HUES64 (cell line): ENCODE measurements around the gene PRSS37. TPM values are rescaled to one million over a fixed set of nuclear protein-coding genes. Genes with fewer than 3 reads are reported as not detected.

Source experiments
- H3K27ac ChIP-seq: 2 replicates; pipeline ENCODE4 v1.7.0; 2013; ENCODE audit warnings: low read depth, low read length, inconsistent platforms
- H3K27me3 ChIP-seq: 2 replicates; pipeline ENCODE4 v1.6.1; 2013; ENCODE audit warnings: mild to moderate bottlenecking, low read length; ENCODE audit not compliant: insufficient read depth
- H3K36me3 ChIP-seq: 2 replicates; pipeline ENCODE4 v1.6.1; 2013; ENCODE audit warnings: mild to moderate bottlenecking, low read length; ENCODE audit not compliant: insufficient read depth
- H3K4me1 ChIP-seq: 2 replicates; pipeline ENCODE4 v1.6.1; 2013; ENCODE audit warnings: mild to moderate bottlenecking, low read length, moderate library complexity; ENCODE audit not compliant: insufficient read depth
- H3K4me3 ChIP-seq: 2 replicates; pipeline ENCODE4 v1.5.1; 2013; ENCODE audit warnings: mild to moderate bottlenecking, low read length, moderate library complexity
- H3K9ac ChIP-seq: 2 replicates; pipeline ENCODE4 v1.6.1; 2013; ENCODE audit warnings: mild to moderate bottlenecking, low read depth, low read length
- H3K9me3 ChIP-seq: 2 replicates; pipeline ENCODE4 v1.6.1; 2013; ENCODE audit warnings: low read depth, low read length; ENCODE audit not compliant: insufficient read depth
- WGBS: fragments of 150-250, 120-280 bp; methylation state at CpG from one replicate; pipeline ENCODE4 v1.1.7; 2013; ENCODE audit warnings: missing lambda C conversion rate; 5-methylcytosine and 5-hydroxymethylcytosine counted together
- polyA plus RNA-seq, 2 experiments: library from polyadenylated mRNA; stranded (reverse); fragments of 50-300 nt; gene quantifications; one replicate each; pipeline ENCODE4 v1.2.3, GENCODE V29; 2013

The PRSS37 gene
- not detected for polyA plus RNA-seq (2013, experiment 1 of 2)
- not detected for polyA plus RNA-seq (2013, experiment 2 of 2)

GRCh38 chr7:141841385-141841784 is at the start of gene PRSS37:
PRSS37 (minus strand) TSS chr7:141841485; CDS start chr7:141841049, 436 bp downstream.
- no peak within 1 kb of the TSS for H3K4me3 ChIP-seq
- no peaks in the 10 kb centered on the region for H3K36me3 ChIP-seq
- H3K9me3 ChIP-seq = no peaks in the 10 kb centered on the region
- H3K9ac ChIP-seq = no peak within 1 kb of the TSS
- H3K27me3 ChIP-seq = no peaks in the 10 kb centered on the region
- H3K27ac ChIP-seq = no peak within 1 kb of the TSS
- no peaks in the 10 kb centered on the region for H3K4me1 ChIP-seq

GRCh38 chr7:141889321-141889720 is 48.0 kb upstream of the PRSS37 start:
- Histone ChIP-seq H3K9ac (no peak overlapping the region), H3K4me1 (peaks cover 6% of the 10 kb centered on the region; the same call in 1 of the 2 replicates), H3K27ac (no peak overlapping the region), H3K27me3 (no peaks in the 10 kb centered on the region), H3K4me3 (no peak overlapping the region), H3K36me3 (no peaks in the 10 kb centered on the region), H3K9me3 (no peaks in the 10 kb centered on the region)
- 92% methylated on average over 1 of the region's 1 CpG for WGBS

- Histone ChIP-seq H3K4me3 (no peak overlapping the region), H3K4me1 (no peaks in the 10 kb centered on the region), H3K27ac (no peak overlapping the region), H3K9me3 (no peaks in the 10 kb centered on the region), H3K27me3 (no peaks in the 10 kb centered on the region), H3K9ac (no peak overlapping the region), H3K36me3 (no peaks in the 10 kb centered on the region)
- 93% methylated on average over 5 of the region's 5 CpGs for WGBS
These were observed 43.4 kb upstream of the PRSS37 start for GRCh38 chr7:141884539-141885225.

GRCh38 chr7:141880960-141881359 is 39.7 kb upstream of the PRSS37 start:
- Histone ChIP-seq H3K36me3 (no peaks in the 10 kb centered on the region), H3K4me1 (peaks cover 7% of the 10 kb centered on the region), H3K9ac (no peak overlapping the region), H3K9me3 (no peaks in the 10 kb centered on the region), H3K27me3 (no peaks in the 10 kb centered on the region), H3K27ac (no peak overlapping the region), H3K4me3 (no peak overlapping the region)
- 72% methylated on average over 5 of the region's 5 CpGs for WGBS

GRCh38 chr7:141877365-141877764 is 36.1 kb upstream of the PRSS37 start:
- Histone ChIP-seq H3K4me1 (peaks cover 21% of the 10 kb centered on the region), H3K4me3 (no peak overlapping the region), H3K9me3 (no peaks in the 10 kb centered on the region), H3K27ac (no peak overlapping the region), H3K36me3 (no peaks in the 10 kb centered on the region), H3K9ac (no peak overlapping the region), H3K27me3 (no peaks in the 10 kb centered on the region)
- WGBS = 96% methylated on average over 3 of the region's 3 CpGs

- no peaks in the 10 kb centered on the region for H3K27me3 ChIP-seq
- H3K36me3 ChIP-seq = no peaks in the 10 kb centered on the region
- 93% methylated on average over 1 of the region's 1 CpG for WGBS
- no peak overlapping the region for H3K4me3 ChIP-seq
- peaks cover 21% of the 10 kb centered on the region for H3K4me1 ChIP-seq
- H3K9ac ChIP-seq = no peak overlapping the region
- H3K9me3 ChIP-seq = no peaks in the 10 kb centered on the region
- no peak overlapping the region for H3K27ac ChIP-seq
These were observed 35.1 kb upstream of the PRSS37 start for GRCh38 chr7:141876371-141876770.

GRCh38 chr7:141875453-141875852 is 34.2 kb upstream of the PRSS37 start:
- Histone ChIP-seq H3K36me3 (no peaks in the 10 kb centered on the region), H3K27ac (0 out of 2 replicates have a peak overlapping the region, but pooled peaks have one; percentile 0), H3K27me3 (no peaks in the 10 kb centered on the region), H3K9me3 (no peaks in the 10 kb centered on the region), H3K9ac (no peak overlapping the region), H3K4me3 (no peak overlapping the region), H3K4me1 (peaks cover 21% of the 10 kb centered on the region)
- WGBS = 65% methylated on average over 2 of the region's 2 CpGs

- H3K4me3 ChIP-seq = no peak overlapping the region
- WGBS = 67% methylated on average over 3 of the region's 3 CpGs
- H3K4me1 ChIP-seq = peaks cover 21% of the 10 kb centered on the region
- H3K9me3 ChIP-seq = no peaks in the 10 kb centered on the region
- H3K27me3 ChIP-seq = no peaks in the 10 kb centered on the region
- H3K27ac ChIP-seq = no peak overlapping the region
- no peaks in the 10 kb centered on the region for H3K36me3 ChIP-seq
- H3K9ac ChIP-seq = no peak overlapping the region
These were observed 33.5 kb upstream of the PRSS37 start for GRCh38 chr7:141874787-141875186.

GRCh38 chr7:141872931-141873330 is 31.6 kb upstream of the PRSS37 start:
- Histone ChIP-seq H3K27ac (no peak overlapping the region), H3K4me3 (no peak overlapping the region), H3K27me3 (no peaks in the 10 kb centered on the region), H3K4me1 (peaks cover 21% of the 10 kb centered on the region), H3K9ac (no peak overlapping the region), H3K9me3 (no peaks in the 10 kb centered on the region), H3K36me3 (no peaks in the 10 kb centered on the region)
- WGBS = 93% methylated on average over 3 of the region's 3 CpGs

- WGBS = 91% methylated on average over 1 of the region's 2 CpGs
These were observed 25.7 kb upstream of the PRSS37 start for GRCh38 chr7:141866974-141867373.

GRCh38 chr7:141864765-141865447 is 23.6 kb upstream of the PRSS37 start:
- no peak overlapping the region for H3K4me3 ChIP-seq
- H3K4me1 ChIP-seq = no peaks in the 10 kb centered on the region
- no peak overlapping the region for H3K27ac ChIP-seq
- no peaks in the 10 kb centered on the region for H3K9me3 ChIP-seq
- no peaks in the 10 kb centered on the region for H3K36me3 ChIP-seq
- WGBS = 80% methylated on average over 2 of the region's 2 CpGs
- no peaks in the 10 kb centered on the region for H3K27me3 ChIP-seq
- H3K9ac ChIP-seq = no peak overlapping the region

More at GRCh38 chr7:141866974-141867373, 25.7 kb upstream of the PRSS37 start:
- Histone ChIP-seq H3K4me3 (no peak overlapping the region), H3K27ac (no peak overlapping the region), H3K9me3 (no peaks in the 10 kb centered on the region), H3K9ac (no peak overlapping the region), H3K27me3 (no peaks in the 10 kb centered on the region), H3K4me1 (no peaks in the 10 kb centered on the region), H3K36me3 (no peaks in the 10 kb centered on the region)
